K562 (cell line): ENCODE results near the gene DTNBP1. TPM values are rescaled to one million over a fixed set of nuclear protein-coding genes. Genes with fewer than 3 reads are reported as not detected.

Experiments
- ARID2 ChIP-seq: fragments of 450-650 bp; IDR thresholded peaks from 2 replicates; pipeline ENCODE4 v1.6.1; 2017; ENCODE audit warnings: antibody characterized with exemption, mild to moderate bottlenecking
- CREBBP ChIP-seq: IDR thresholded peaks from one replicate; pipeline ENCODE4 v1.6.1; 2012; ENCODE audit warnings: low read depth, mild to moderate bottlenecking, control low read depth, inconsistent platforms, low read length
- FOXM1 ChIP-seq, 2 experiments: fragments of 450-650 bp in 1 of 2; sonication (generic) in 1 of 2; formaldehyde crosslinking in 1 of 2; IDR thresholded peaks; 2 replicates each; pipeline versions ENCODE4 v1.6.1 to v1.9.0; 2017 to 2022; ENCODE audit warnings: low read depth in 2 of 2, mild to moderate bottlenecking in 2 of 2, missing genetic modification reagents in 1 of 2, moderate library complexity in 1 of 2
- POU5F1 ChIP-seq: fragments of 150-350 bp; IDR thresholded peaks from 2 replicates; pipeline ENCODE4 v1.6.1; 2014; ENCODE audit warnings: borderline replicate concordance, low read length, low read depth, mild to moderate bottlenecking; ENCODE audit not compliant: partially characterized antibody
- RBM22 ChIP-seq: fragments of 200-400 bp; formaldehyde crosslinking; IDR thresholded peaks from 2 replicates; pipeline ENCODE4 v1.6.1; 2018; ENCODE audit warnings: low read length, low read depth; ENCODE audit not compliant: poor library complexity, severe bottlenecking
- ZKSCAN8 ChIP-seq: fragments of 200-800 bp; sonication (Bioruptor generic); IDR thresholded peaks from 2 replicates; pipeline ENCODE4 v1.6.1; 2016; ENCODE audit warnings: missing genetic modification characterization, missing compliant biosample characterization
- ZNF146 ChIP-seq: IDR thresholded peaks from one replicate; pipeline ENCODE4 v1.6.1; 2018; ENCODE audit warnings: missing compliant biosample characterization; ENCODE audit not compliant: unreplicated experiment
- ZNF282 ChIP-seq: sonication (generic); formaldehyde crosslinking; IDR thresholded peaks from 2 replicates; pipeline ENCODE4 v1.8.1; 2023; ENCODE audit warnings: missing genetic modification reagents
- polyA plus RNA-seq, 8 experiments: library from polyadenylated mRNA; depleted of rRNA in 4 of 8; stranded (reverse) in 5 of 8; unstranded in 3 of 8; fragments of >200 nt; fragmentation: Nextera tagmentation in 2 of 8; fragmentation: Illumina TruSeq in 1 of 8; extraction: Ambion mirVana in 2 of 8; extraction: Trizol in 1 of 8; gene quantifications; 2 replicates each; pipeline versions ENCODE4 v1.2.1 to v1.2.3, GENCODE V29; 2011 to 2014; ENCODE audit warnings: inconsistent platforms in 1 of 8, missing spikeins in 1 of 8
- total RNA-seq, 7 experiments: library from RNA; depleted of rRNA in 6 of 7; stranded (reverse); fragments of >200 nt in 6 of 7; fragmentation: Illumina TruSeq in 2 of 7; extraction: Trizol in 2 of 7; gene quantifications; 2 replicates each; pipeline versions ENCODE4 v1.2.1 to v1.2.3, GENCODE V29; 2011 to 2021; ENCODE audit warnings: low replicate concordance in 1 of 7
- TF ChIP-seq, protein P1 (sequence below): fragments of 450-650 bp; IDR thresholded peaks from 2 replicates; pipeline ENCODE4 v1.6.1; 2018; ENCODE audit not compliant: partially characterized antibody
- TF ChIP-seq, protein P2 (sequence below), 2 experiments: fragments of 450-650 bp in 1 of 2; sonication (generic) in 1 of 2; formaldehyde crosslinking in 1 of 2; IDR thresholded peaks in 1 of 2; conservative IDR thresholded peaks in 1 of 2; 2 replicates each; pipeline versions ENCODE4 v1.6.1 to v1.8.1; 2016 to 2023; ENCODE audit warnings: mild to moderate bottlenecking in 2 of 2, moderate library complexity in 2 of 2, inconsistent platforms in 1 of 2, missing genetic modification reagents in 1 of 2
- TF ChIP-seq, protein P3 (sequence below): fragments of 450-650 bp; formaldehyde crosslinking; IDR thresholded peaks from 2 replicates; pipeline ENCODE4 v1.4.0; 2022; ENCODE audit warnings: mild to moderate bottlenecking, moderate library complexity
- TF ChIP-seq, protein P4 (sequence below): sonication (generic); formaldehyde crosslinking; IDR thresholded peaks from 2 replicates; pipeline ENCODE4 v1.8.0; 2023; ENCODE audit warnings: missing genetic modification reagents, mild to moderate bottlenecking, borderline replicate concordance
- TF ChIP-seq, protein P5 (sequence below), 3 experiments: fragments of 200-800 bp in 1 of 3; sonication (Bioruptor generic) in 1 of 3; sonication (generic) in 1 of 3; formaldehyde crosslinking in 1 of 3; IDR thresholded peaks; 2 replicates each; pipeline versions ENCODE4 v1.6.1 to v1.8.0; 2016 to 2022; ENCODE audit warnings: mild to moderate bottlenecking in 2 of 3, missing compliant biosample characterization in 2 of 3, missing genetic modification characterization in 2 of 3, missing genetic modification reagents in 1 of 3

DTNBP1 gene
- total and polyA plus RNA-seq, 9 of the 15 experiments (the other 6 are each of a cell fraction or from before 2014, with no cell fraction given) = 16.7 to 54.5 (median 21.4) TPM

DNA sequence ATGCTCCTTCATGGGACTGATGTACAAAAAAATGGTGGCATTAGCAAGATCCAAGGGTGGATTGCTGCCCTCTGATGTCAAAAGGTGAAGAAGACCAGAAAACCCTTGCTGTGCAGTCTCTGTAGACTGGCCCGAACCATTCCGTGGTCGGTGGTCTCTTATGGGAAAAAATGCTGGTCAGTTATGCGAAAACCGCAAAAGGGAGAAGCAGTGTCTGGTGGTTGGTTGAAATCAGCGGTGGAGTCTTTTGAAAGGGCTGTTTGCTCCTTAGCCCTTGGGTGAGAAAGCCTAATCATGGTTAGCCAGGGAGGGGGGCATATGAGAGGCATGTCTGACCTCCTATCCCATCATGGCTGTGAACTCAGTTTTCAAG, 108.1 kb downstream of the DTNBP1 start (continued):
- TF ChIP-seq, protein P1, sequence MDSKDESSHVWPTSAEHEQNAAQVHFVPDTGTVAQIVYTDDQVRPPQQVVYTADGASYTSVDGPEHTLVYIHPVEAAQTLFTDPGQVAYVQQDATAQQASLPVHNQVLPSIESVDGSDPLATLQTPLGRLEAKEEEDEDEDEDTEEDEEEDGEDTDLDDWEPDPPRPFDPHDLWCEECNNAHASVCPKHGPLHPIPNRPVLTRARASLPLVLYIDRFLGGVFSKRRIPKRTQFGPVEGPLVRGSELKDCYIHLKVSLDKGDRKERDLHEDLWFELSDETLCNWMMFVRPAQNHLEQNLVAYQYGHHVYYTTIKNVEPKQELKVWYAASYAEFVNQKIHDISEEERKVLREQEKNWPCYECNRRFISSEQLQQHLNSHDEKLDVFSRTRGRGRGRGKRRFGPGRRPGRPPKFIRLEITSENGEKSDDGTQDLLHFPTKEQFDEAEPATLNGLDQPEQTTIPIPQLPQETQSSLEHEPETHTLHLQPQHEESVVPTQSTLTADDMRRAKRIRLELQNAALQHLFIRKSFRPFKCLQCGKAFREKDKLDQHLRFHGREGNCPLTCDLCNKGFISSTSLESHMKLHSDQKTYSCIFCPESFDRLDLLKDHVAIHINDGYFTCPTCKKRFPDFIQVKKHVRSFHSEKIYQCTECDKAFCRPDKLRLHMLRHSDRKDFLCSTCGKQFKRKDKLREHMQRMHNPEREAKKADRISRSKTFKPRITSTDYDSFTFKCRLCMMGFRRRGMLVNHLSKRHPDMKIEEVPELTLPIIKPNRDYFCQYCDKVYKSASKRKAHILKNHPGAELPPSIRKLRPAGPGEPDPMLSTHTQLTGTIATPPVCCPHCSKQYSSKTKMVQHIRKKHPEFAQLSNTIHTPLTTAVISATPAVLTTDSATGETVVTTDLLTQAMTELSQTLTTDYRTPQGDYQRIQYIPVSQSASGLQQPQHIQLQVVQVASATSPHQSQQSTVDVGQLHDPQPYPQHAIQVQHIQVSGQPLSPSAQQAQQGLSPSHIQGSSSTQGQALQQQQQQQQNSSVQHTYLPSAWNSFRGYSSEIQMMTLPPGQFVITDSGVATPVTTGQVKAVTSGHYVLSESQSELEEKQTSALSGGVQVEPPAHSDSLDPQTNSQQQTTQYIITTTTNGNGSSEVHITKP = peak; percentile 28
- no peak for TF ChIP-seq CREBBP
- peak; percentile 9; the same call in 1 of the 2 replicates for TF ChIP-seq ZKSCAN8 (CRISPR knock-in tag)
- TF ChIP-seq ZNF282 (CRISPR knock-in tag) = no peak
- TF ChIP-seq, protein P2, sequence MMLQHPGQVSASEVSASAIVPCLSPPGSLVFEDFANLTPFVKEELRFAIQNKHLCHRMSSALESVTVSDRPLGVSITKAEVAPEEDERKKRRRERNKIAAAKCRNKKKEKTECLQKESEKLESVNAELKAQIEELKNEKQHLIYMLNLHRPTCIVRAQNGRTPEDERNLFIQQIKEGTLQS (IDR thresholded peaks at IDR 0.05) = no peak
- TF ChIP-seq, protein P2 (CRISPR knock-in tag; conservative IDR thresholded peaks at IDR 0.05) = no peak
- TF ChIP-seq, protein P3, sequence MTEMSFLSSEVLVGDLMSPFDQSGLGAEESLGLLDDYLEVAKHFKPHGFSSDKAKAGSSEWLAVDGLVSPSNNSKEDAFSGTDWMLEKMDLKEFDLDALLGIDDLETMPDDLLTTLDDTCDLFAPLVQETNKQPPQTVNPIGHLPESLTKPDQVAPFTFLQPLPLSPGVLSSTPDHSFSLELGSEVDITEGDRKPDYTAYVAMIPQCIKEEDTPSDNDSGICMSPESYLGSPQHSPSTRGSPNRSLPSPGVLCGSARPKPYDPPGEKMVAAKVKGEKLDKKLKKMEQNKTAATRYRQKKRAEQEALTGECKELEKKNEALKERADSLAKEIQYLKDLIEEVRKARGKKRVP (CRISPR knock-in tag) = 0 out of 2 replicates have a peak, but pooled peaks have one; percentile 7
- TF ChIP-seq, protein P4, sequence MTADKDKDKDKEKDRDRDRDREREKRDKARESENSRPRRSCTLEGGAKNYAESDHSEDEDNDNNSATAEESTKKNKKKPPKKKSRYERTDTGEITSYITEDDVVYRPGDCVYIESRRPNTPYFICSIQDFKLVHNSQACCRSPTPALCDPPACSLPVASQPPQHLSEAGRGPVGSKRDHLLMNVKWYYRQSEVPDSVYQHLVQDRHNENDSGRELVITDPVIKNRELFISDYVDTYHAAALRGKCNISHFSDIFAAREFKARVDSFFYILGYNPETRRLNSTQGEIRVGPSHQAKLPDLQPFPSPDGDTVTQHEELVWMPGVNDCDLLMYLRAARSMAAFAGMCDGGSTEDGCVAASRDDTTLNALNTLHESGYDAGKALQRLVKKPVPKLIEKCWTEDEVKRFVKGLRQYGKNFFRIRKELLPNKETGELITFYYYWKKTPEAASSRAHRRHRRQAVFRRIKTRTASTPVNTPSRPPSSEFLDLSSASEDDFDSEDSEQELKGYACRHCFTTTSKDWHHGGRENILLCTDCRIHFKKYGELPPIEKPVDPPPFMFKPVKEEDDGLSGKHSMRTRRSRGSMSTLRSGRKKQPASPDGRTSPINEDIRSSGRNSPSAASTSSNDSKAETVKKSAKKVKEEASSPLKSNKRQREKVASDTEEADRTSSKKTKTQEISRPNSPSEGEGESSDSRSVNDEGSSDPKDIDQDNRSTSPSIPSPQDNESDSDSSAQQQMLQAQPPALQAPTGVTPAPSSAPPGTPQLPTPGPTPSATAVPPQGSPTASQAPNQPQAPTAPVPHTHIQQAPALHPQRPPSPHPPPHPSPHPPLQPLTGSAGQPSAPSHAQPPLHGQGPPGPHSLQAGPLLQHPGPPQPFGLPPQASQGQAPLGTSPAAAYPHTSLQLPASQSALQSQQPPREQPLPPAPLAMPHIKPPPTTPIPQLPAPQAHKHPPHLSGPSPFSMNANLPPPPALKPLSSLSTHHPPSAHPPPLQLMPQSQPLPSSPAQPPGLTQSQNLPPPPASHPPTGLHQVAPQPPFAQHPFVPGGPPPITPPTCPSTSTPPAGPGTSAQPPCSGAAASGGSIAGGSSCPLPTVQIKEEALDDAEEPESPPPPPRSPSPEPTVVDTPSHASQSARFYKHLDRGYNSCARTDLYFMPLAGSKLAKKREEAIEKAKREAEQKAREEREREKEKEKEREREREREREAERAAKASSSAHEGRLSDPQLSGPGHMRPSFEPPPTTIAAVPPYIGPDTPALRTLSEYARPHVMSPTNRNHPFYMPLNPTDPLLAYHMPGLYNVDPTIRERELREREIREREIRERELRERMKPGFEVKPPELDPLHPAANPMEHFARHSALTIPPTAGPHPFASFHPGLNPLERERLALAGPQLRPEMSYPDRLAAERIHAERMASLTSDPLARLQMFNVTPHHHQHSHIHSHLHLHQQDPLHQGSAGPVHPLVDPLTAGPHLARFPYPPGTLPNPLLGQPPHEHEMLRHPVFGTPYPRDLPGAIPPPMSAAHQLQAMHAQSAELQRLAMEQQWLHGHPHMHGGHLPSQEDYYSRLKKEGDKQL (CRISPR knock-in tag) = no peak
- no peak for TF ChIP-seq RBM22
- no peak for TF ChIP-seq POU5F1
- TF ChIP-seq FOXM1 (IDR thresholded peaks at IDR 0.05; ENCODE audit: low read depth) = peak; percentile 85
- no peak for TF ChIP-seq FOXM1 (CRISPR knock-in tag; IDR thresholded peaks at IDR 0.05; ENCODE audit: low read depth)
- TF ChIP-seq, protein P5, sequence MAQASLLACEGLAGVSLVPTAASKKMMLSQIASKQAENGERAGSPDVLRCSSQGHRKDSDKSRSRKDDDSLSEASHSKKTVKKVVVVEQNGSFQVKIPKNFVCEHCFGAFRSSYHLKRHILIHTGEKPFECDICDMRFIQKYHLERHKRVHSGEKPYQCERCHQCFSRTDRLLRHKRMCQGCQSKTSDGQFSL (CRISPR knock-in tag; IDR thresholded peaks at IDR 0.05) = no peak
- TF ChIP-seq, protein P5 (tag; IDR thresholded peaks at IDR 0.05) = 0 out of 4 replicates have a peak, but pooled peaks of 1 of the 2 experiments have one; percentile 33
- no peak for TF ChIP-seq ARID2
- no peak for TF ChIP-seq ZNF146 (CRISPR knock-in tag)
